HepG2 (cell line): ENCODE measurements around the gene PLPPR3. TPM values are rescaled to one million over a fixed set of nuclear protein-coding genes. Genes with fewer than 3 reads are reported as not detected.

Source experiments
- ATAC-seq: fragments of 200-7000 bp; cut with Tn5 transposase; 3 replicates; pipeline ENCODE4 v1.9.1; 2020; ENCODE audit warnings: mild to moderate bottlenecking, moderate library complexity
- BruUV-seq: library from RNA; stranded (reverse); fragments of 400-500 nt; replicated peaks from 2 replicates; lab custom pipeline; 2021; lab: Mats Ljungman, UMichigan
- CTCF ChIA-PET: fragments of 300-600 bp; formaldehyde crosslinking; extraction: SDS; loops from one replicate; lab custom pipeline; 2021; ENCODE audit warnings: low total read pairs, inconsistent platforms, low intra/inter-chr PET ratio; lab: Yijun Ruan, JAX
- POLR2A ChIA-PET: fragments of 350-600 bp; sonication (Branson Sonifier 250); formaldehyde crosslinking; loops from one replicate; lab custom pipeline; 2020; ENCODE audit warnings: antibody characterized with exemption, inconsistent platforms; lab: Yijun Ruan, JAX
- DNase-seq: peaks from one replicate; pipeline ENCODE4 v3.0.0-alpha.2; 2015; ENCODE audit warnings: low spot score
- FAIRE-seq: peaks from 3 replicates; lab custom pipeline; 2011; peaks lifted over from hg19 to GRCh38; lab: Jason Lieb, UNC
- H2AFZ ChIP-seq: one replicate; pipeline ENCODE4 v1.6.1; 2011; ENCODE audit warnings: low read length, inconsistent platforms
- H3K27ac ChIP-seq: fragments of 300-600 bp; 3 replicates; pipeline ENCODE4 v1.8.0; 2011; ENCODE audit warnings: mixed run types, mild to moderate bottlenecking, mixed read lengths, low read length, inconsistent platforms; ENCODE audit not compliant: insufficient read depth; ENCODE audit errors: extremely low read length
- H3K27me3 ChIP-seq, 2 experiments: fragments of 200-600 bp in 1 of 2; 2 replicates in 1 of 2; 3 replicates in 1 of 2; pipeline versions ENCODE4 v1.6.0 to v1.8.0; 2011; ENCODE audit warnings: low read length in 2 of 2, mild to moderate bottlenecking in 2 of 2, moderate library complexity in 2 of 2, inconsistent platforms in 1 of 2; ENCODE audit not compliant: insufficient read depth in 2 of 2, control insufficient read depth in 1 of 2
- H3K36me3 ChIP-seq, 2 experiments: fragments of 200-600 bp in 1 of 2; replicated peaks in 1 of 2; 2 replicates in 1 of 2; 3 replicates in 1 of 2; pipeline versions ENCODE4 v1.5.1 to v1.8.0; 2011; ENCODE audit warnings: low read length in 2 of 2, inconsistent platforms in 1 of 2; ENCODE audit not compliant: insufficient read depth in 2 of 2, control insufficient read depth in 1 of 2
- H3K4me1 ChIP-seq: 2 replicates; pipeline ENCODE4 v1.5.1; 2012; ENCODE audit warnings: low read length, inconsistent platforms; ENCODE audit not compliant: insufficient read depth
- H3K4me2 ChIP-seq: 2 replicates; pipeline ENCODE4 v1.6.0; 2011; ENCODE audit warnings: low read depth, low read length, inconsistent platforms
- H3K4me3 ChIP-seq, 3 experiments: fragments of 200-600 bp in 1 of 3; sonication (generic), shearing (Covaris generic) in 1 of 3; replicated peaks in 1 of 3; 2 replicates each; pipeline ENCODE4 v1.5.1; 2011 to 2016; ENCODE audit warnings: low read length in 3 of 3, inconsistent platforms in 2 of 3, low read depth in 2 of 3, mild to moderate bottlenecking in 2 of 3, control low read depth in 1 of 3, mixed read lengths in 1 of 3; ENCODE audit not compliant: insufficient read depth in 1 of 3
- H3K79me2 ChIP-seq: one replicate; pipeline ENCODE4 v1.6.1; 2011; ENCODE audit warnings: low read length, inconsistent platforms; ENCODE audit not compliant: insufficient read depth
- H3K9ac ChIP-seq: 2 replicates; pipeline ENCODE4 v1.6.0; 2011; ENCODE audit warnings: mild to moderate bottlenecking, low read depth, low read length, inconsistent platforms; ENCODE audit not compliant: insufficient read depth
- H3K9me3 ChIP-seq: 2 replicates; pipeline ENCODE4 v1.5.1; 2012; ENCODE audit warnings: mild to moderate bottlenecking, low read length
- H4K20me1 ChIP-seq: 2 replicates; pipeline ENCODE4 v1.6.0; 2011; ENCODE audit warnings: inconsistent platforms, mild to moderate bottlenecking, low read length, moderate library complexity; ENCODE audit not compliant: insufficient read depth
- AGO1 ChIP-seq: fragments of 200-400 bp; formaldehyde crosslinking; IDR thresholded peaks from 2 replicates; pipeline ENCODE4 v1.6.1; 2017; ENCODE audit warnings: mild to moderate bottlenecking, low read depth, low read length, moderate library complexity; ENCODE audit not compliant: poor library complexity, severe bottlenecking
- AGO2 ChIP-seq: fragments of 200-400 bp; formaldehyde crosslinking; optimal IDR thresholded peaks from 2 replicates; pipeline ENCODE3; 2017; ENCODE audit warnings: mild to moderate bottlenecking, low read depth, low read length, moderate library complexity
- ARNT ChIP-seq: fragments of 450-650 bp; IDR thresholded peaks from 2 replicates; pipeline ENCODE4 v1.6.1; 2017
- ATRX ChIP-seq: sonication (generic); formaldehyde crosslinking; IDR thresholded peaks from 2 replicates; pipeline ENCODE4 v1.4.0; 2020; ENCODE audit warnings: missing genetic modification reagents, borderline replicate concordance
- CHD4 ChIP-seq: fragments of 200-600 bp; sonication (generic); IDR thresholded peaks from 2 replicates; pipeline ENCODE4 v1.7.0; 2017; ENCODE audit warnings: mild to moderate bottlenecking, low read length, borderline replicate concordance
- CREB3 ChIP-seq: sonication (generic); formaldehyde crosslinking; IDR thresholded peaks from 2 replicates; pipeline ENCODE4 v1.5.0; 2020; ENCODE audit warnings: missing genetic modification reagents
- DRAP1 ChIP-seq: IDR thresholded peaks from 2 replicates; pipeline ENCODE4 v1.6.1; 2016; ENCODE audit warnings: missing genetic modification reagents, missing compliant biosample characterization
- EHMT2 ChIP-seq: fragments of 200-600 bp; sonication (generic); IDR thresholded peaks from 2 replicates; pipeline ENCODE4 v1.7.0; 2017; ENCODE audit warnings: antibody characterized with exemption, low read depth, low read length, borderline replicate concordance
- FOXP1 ChIP-seq, 2 experiments: fragments of 450-650 bp in 1 of 2; IDR thresholded peaks; 2 replicates each; pipeline ENCODE4 v1.6.1; 2017 to 2018; ENCODE audit warnings: antibody characterized with exemption in 1 of 2
- KAT2B ChIP-seq: fragments of 150-350 bp; IDR thresholded peaks from 2 replicates; pipeline ENCODE4 v1.6.1; 2014; ENCODE audit warnings: low read depth, low read length, borderline replicate concordance
- MED1 ChIP-seq: sonication (generic); formaldehyde crosslinking; IDR thresholded peaks from 2 replicates; pipeline ENCODE4 v1.4.0; 2020; ENCODE audit warnings: missing genetic modification reagents
- MTF2 ChIP-seq: sonication (generic); formaldehyde crosslinking; IDR thresholded peaks from 2 replicates; pipeline ENCODE4 v1.5.0; 2020; ENCODE audit warnings: missing genetic modification reagents, borderline replicate concordance
- MZF1 ChIP-seq: sonication (generic); formaldehyde crosslinking; IDR thresholded peaks from 2 replicates; pipeline ENCODE4 v1.8.1; 2023; ENCODE audit warnings: mild to moderate bottlenecking, missing genetic modification reagents, borderline replicate concordance
- PLSCR1 ChIP-seq: sonication (generic); formaldehyde crosslinking; IDR thresholded peaks from 2 replicates; pipeline ENCODE4 v1.5.0; 2020; ENCODE audit warnings: missing genetic modification reagents, mild to moderate bottlenecking, borderline replicate concordance
- POLR2A ChIP-seq, 2 experiments: IDR thresholded peaks; 2 replicates each; pipeline ENCODE4 v1.6.1; 2011; ENCODE audit warnings: low read depth in 2 of 2, low read length in 2 of 2, mild to moderate bottlenecking in 1 of 2, moderate library complexity in 1 of 2; ENCODE audit not compliant: insufficient read depth in 1 of 2
- RBFOX2 ChIP-seq: fragments of 200-400 bp; formaldehyde crosslinking; IDR thresholded peaks from 2 replicates; pipeline ENCODE4 v1.6.1; 2017; ENCODE audit warnings: low read depth, mild to moderate bottlenecking, low read length
- SNAPC5 ChIP-seq: sonication (generic); formaldehyde crosslinking; IDR thresholded peaks from 2 replicates; pipeline ENCODE4 v1.8.1; 2023; ENCODE audit warnings: mild to moderate bottlenecking, missing genetic modification reagents, borderline replicate concordance
- ZBTB21 ChIP-seq: sonication (generic); formaldehyde crosslinking; IDR thresholded peaks from 2 replicates; pipeline ENCODE4 v1.4.0; 2020; ENCODE audit warnings: missing genetic modification reagents
- ZFP82 ChIP-seq: sonication (generic); formaldehyde crosslinking; IDR thresholded peaks from 2 replicates; pipeline ENCODE4 v1.5.1; 2020; ENCODE audit warnings: mild to moderate bottlenecking, missing genetic modification reagents, borderline replicate concordance
- ZMYM4 ChIP-seq: sonication (generic); formaldehyde crosslinking; IDR thresholded peaks from 2 replicates; pipeline ENCODE4 v1.8.1; 2023; ENCODE audit warnings: mild to moderate bottlenecking, missing genetic modification reagents
- ZNF10 ChIP-seq: sonication (generic); formaldehyde crosslinking; IDR thresholded peaks from 2 replicates; pipeline ENCODE4 v1.4.0; 2020; ENCODE audit warnings: mild to moderate bottlenecking, low read depth, missing genetic modification reagents, borderline replicate concordance
- ZNF224 ChIP-seq: sonication (generic); formaldehyde crosslinking; IDR thresholded peaks from 2 replicates; pipeline ENCODE4 v1.5.0; 2020; ENCODE audit warnings: mild to moderate bottlenecking, missing genetic modification reagents
- ZNF235 ChIP-seq: sonication (generic); formaldehyde crosslinking; IDR thresholded peaks from 2 replicates; pipeline ENCODE4 v1.8.1; 2023; ENCODE audit warnings: mild to moderate bottlenecking, missing genetic modification reagents, borderline replicate concordance
- ZNF746 ChIP-seq: sonication (generic); formaldehyde crosslinking; IDR thresholded peaks from 2 replicates; pipeline ENCODE4 v1.8.0; 2022; ENCODE audit warnings: mild to moderate bottlenecking, missing genetic modification reagents
- ZNF776 ChIP-seq: sonication (generic); formaldehyde crosslinking; IDR thresholded peaks from 2 replicates; pipeline ENCODE4 v1.4.0; 2020; ENCODE audit warnings: mild to moderate bottlenecking, missing genetic modification reagents
- ZNF792 ChIP-seq: IDR thresholded peaks from 2 replicates; pipeline ENCODE4 v1.6.1; 2016
- WGBS: methylation state at CpG from one replicate; pipeline ENCODE4 v1.1.6; 2017; ENCODE audit warnings: low lambda C conversion rate; 5-methylcytosine and 5-hydroxymethylcytosine counted together
- in situ Hi-C: cut with HindIII; loops from 2 replicates; pipeline ENCODE4 v1.10.0; 2017; ENCODE audit warnings: low pct_unique_long_range_greater_than_20kb; ENCODE audit not compliant: extremely low pct_ligation_motif_present
- intact Hi-C: fragments of 100-400 bp; cut with micrococcal nuclease; formaldehyde crosslinking; loops from one replicate; pipeline ENCODE4 v1.10.0; 2022; ENCODE audit not compliant: unreplicated experiment
- polyA plus RNA-seq, 8 experiments: library from polyadenylated mRNA; depleted of rRNA in 3 of 8; stranded (reverse) in 7 of 8; unstranded in 1 of 8; fragments of >200 nt; fragmentation: Illumina TruSeq in 4 of 8; extraction: Trizol in 4 of 8; gene quantifications; 2 replicates each; pipeline versions ENCODE4 v1.2.1 to v1.2.3, GENCODE V29; 2011 to 2016; ENCODE audit warnings: low read depth in 4 of 8, missing spikeins in 1 of 8, mixed read lengths in 1 of 8; ENCODE audit not compliant: insufficient read depth in 1 of 8
- total RNA-seq, 5 experiments: library from RNA; depleted of rRNA; stranded (reverse); fragments of >200 nt; fragmentation: Illumina TruSeq; extraction: Trizol; gene quantifications; 2 replicates each; pipeline ENCODE4 v1.2.3, GENCODE V29; 2016; ENCODE audit warnings: low read depth in 1 of 5

Gene PLPPR3
- total and polyA plus RNA-seq, 2 of the 13 experiments (the other 11 are each of a cell fraction or from before 2014, with no cell fraction given), result 0.07 to 0.16 TPM

- peaks cover 40% of the 10 kb centered on the region for H3K79me2 ChIP-seq
- H2AFZ ChIP-seq, result no peak overlapping the region
- H3K4me1 ChIP-seq, result no peaks in the 10 kb centered on the region
- no peak overlapping the region for H3K9ac ChIP-seq
- H3K27ac ChIP-seq, result no peak overlapping the region
- ChIA-PET CTCF (no interaction called here), POLR2A (no interaction called here)
- intact Hi-C loops, result no loop called here
- no peaks in the 10 kb centered on the region for H3K27me3 ChIP-seq
- in situ Hi-C loops, result no loop called here
- peaks cover 47 to 84% of the 10 kb centered on the region in 2 experiments; a peak in 4 of 5 replicates for H3K36me3 ChIP-seq
- WGBS, result 97% methylated on average over 10 of the region's 26 CpGs
- TF ChIP-seq MZF1 (no peak), MTF2 (CRISPR knock-in tag) (no peak), CREB3 (CRISPR knock-in tag) (no peak), MED1 (no peak), ARNT (no peak), AGO1 (no peak), ZNF776 (no peak), CHD4 (no peak), FOXP1 (IDR thresholded peaks at IDR 0.05) (no peak), FOXP1 (CRISPR knock-in tag; IDR thresholded peaks at IDR 0.05) (no peak), ZBTB21 (CRISPR knock-in tag) (no peak), ZNF10 (CRISPR knock-in tag) (no peak), SNAPC5 (CRISPR knock-in tag) (no peak), ZFP82 (no peak), EHMT2 (no peak), ZMYM4 (CRISPR knock-in tag) (no peak), DRAP1 (CRISPR knock-in tag) (no peak), POLR2A (IDR thresholded peaks at IDR 0.05; ENCODE audit: insufficient read depth in 1 of 2, low read depth in 2 of 2, low read length in 2 of 2) (0 out of 4 replicates have a peak, but pooled peaks of 1 of the 2 experiments have one; percentile 5), ZNF235 (CRISPR knock-in tag) (no peak), AGO2 (peak; percentile 54), KAT2B (no peak), RBFOX2 (peak; percentile 67; the same call in 1 of the 2 replicates), PLSCR1 (no peak), ZNF792 (CRISPR knock-in tag) (no peak), ATRX (CRISPR knock-in tag) (no peak), ZNF746 (CRISPR knock-in tag) (no peak), ZNF224 (CRISPR knock-in tag) (no peak)
- H3K9me3 ChIP-seq, result no peaks in the 10 kb centered on the region
- H3K4me2 ChIP-seq, result no peak overlapping the region
- FAIRE-seq, result no peak
- peaks cover 72% of the 10 kb centered on the region for H4K20me1 ChIP-seq
- no peak for DNase-seq
- no peak for ATAC-seq
- BruUV-seq, result no TSS peak
- no peak overlapping the region for H3K4me3 ChIP-seq
These were observed 13.4 kb downstream of the PLPPR3 start for GRCh38 chr19:808423-808775.
